Measurements from ENCODE around the gene GEMIN7. TPM values are rescaled to one million over a fixed set of nuclear protein-coding genes. Genes with fewer than 3 reads are reported as not detected.

GEMIN7 gene
- total and polyA plus RNA-seq, 2 donors from 2014 or later = 17.2 to 32.2 TPM

DNA sequence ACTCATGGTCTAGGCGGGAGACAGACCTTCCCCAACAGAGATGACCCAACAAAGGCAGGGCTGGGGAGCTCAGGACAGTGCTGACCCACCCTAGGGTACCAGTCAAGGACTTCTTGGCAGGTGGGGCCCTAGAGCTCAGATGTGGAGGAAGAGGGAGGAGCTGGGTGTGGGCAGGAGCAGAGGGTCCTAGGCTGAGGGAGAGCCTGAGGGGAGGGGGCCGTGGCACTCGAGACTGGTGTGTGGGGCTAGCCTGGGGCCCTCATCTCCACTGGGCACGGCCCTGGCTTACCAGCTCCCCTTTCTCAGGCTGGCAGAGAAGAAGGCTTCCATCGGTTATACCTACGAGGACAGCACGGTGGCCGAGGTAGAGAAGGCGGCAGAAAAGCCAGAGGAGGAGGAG, 21.6 kb upstream of the GEMIN7 start:
- FAIRE-seq = no peak
- no peaks in the 10 kb centered on the region for H3K4me1 ChIP-seq (ENCODE audit: control insufficient read depth in 2 of 3, insufficient read depth in 2 of 3, low read depth in 1 of 3, low read length in 3 of 3)
- no peak for DNase-seq
- no peak overlapping the region for H3K9ac ChIP-seq (ENCODE audit: low read length in 3 of 3)
- H3K27ac ChIP-seq (ENCODE audit: low read depth in 2 of 2, low read length in 2 of 2) = no peak overlapping the region
- intact Hi-C loops (cut with DNase I) = no loop called here
- H3K36me3 ChIP-seq (ENCODE audit: control insufficient read depth in 2 of 3, insufficient read depth in 3 of 3, low read length in 3 of 3) = peaks cover 6 to 61% (median 39%) of the 10 kb centered on the region in 3 donors
- no peaks in the 10 kb centered on the region for H3K9me3 ChIP-seq (ENCODE audit: control insufficient read depth in 2 of 3, insufficient read depth in 1 of 3, low read length in 3 of 3)
- H3K27me3 ChIP-seq (ENCODE audit: control insufficient read depth, insufficient read depth, low read length) = no peaks in the 10 kb centered on the region
- TF ChIP-seq, protein P1, sequence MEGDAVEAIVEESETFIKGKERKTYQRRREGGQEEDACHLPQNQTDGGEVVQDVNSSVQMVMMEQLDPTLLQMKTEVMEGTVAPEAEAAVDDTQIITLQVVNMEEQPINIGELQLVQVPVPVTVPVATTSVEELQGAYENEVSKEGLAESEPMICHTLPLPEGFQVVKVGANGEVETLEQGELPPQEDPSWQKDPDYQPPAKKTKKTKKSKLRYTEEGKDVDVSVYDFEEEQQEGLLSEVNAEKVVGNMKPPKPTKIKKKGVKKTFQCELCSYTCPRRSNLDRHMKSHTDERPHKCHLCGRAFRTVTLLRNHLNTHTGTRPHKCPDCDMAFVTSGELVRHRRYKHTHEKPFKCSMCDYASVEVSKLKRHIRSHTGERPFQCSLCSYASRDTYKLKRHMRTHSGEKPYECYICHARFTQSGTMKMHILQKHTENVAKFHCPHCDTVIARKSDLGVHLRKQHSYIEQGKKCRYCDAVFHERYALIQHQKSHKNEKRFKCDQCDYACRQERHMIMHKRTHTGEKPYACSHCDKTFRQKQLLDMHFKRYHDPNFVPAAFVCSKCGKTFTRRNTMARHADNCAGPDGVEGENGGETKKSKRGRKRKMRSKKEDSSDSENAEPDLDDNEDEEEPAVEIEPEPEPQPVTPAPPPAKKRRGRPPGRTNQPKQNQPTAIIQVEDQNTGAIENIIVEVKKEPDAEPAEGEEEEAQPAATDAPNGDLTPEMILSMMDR (IDR thresholded peaks at IDR 0.05; ENCODE audit: borderline replicate concordance, extremely low read depth, insufficient read depth) = no peak
- H3K4me3 ChIP-seq (ENCODE audit: low read length in 3 of 3) = no peak overlapping the region

DNA sequence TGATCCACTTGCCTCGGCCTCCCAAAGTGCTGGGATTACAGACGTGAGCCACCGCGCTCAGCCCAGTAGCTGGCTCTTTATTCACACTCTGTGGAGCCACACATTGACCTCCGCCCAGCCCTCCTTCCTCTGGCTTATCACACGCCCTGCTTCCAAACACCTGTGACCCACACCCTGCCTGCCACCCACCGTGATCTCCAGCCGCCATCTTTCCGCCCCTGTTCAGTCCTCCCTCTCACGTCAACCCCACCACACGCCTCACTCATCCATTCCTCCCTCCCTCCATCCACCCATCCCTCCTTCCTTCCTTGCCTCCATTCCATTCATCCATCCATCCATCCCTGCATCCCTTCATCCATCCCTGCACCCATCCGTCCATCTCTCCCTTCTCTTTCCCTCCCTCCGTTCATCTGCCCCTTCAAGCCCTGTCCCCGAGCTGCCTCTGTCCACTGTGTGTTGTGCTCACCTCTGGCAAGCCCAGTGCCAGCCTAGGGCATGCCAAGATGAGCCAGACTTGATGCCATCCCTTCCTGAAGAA, 20.4 kb upstream of the GEMIN7 start:
- no peaks in the 10 kb centered on the region for H3K27me3 ChIP-seq (ENCODE audit: control insufficient read depth, insufficient read depth, low read length)
- no peak overlapping the region for H3K9ac ChIP-seq (ENCODE audit: low read length in 3 of 3)
- H3K36me3 ChIP-seq (ENCODE audit: control insufficient read depth in 2 of 3, insufficient read depth in 3 of 3, low read length in 3 of 3) = peaks cover 6 to 61% (median 42%) of the 10 kb centered on the region in 3 donors
- TF ChIP-seq, protein P1 (IDR thresholded peaks at IDR 0.05; ENCODE audit: borderline replicate concordance, extremely low read depth, insufficient read depth) = no peak
- no peak overlapping the region for H3K27ac ChIP-seq (ENCODE audit: low read depth in 2 of 2, low read length in 2 of 2)
- no peaks in the 10 kb centered on the region for H3K4me1 ChIP-seq (ENCODE audit: control insufficient read depth in 2 of 3, insufficient read depth in 2 of 3, low read depth in 1 of 3, low read length in 3 of 3)
- DNase-seq = no peak
- H3K9me3 ChIP-seq (ENCODE audit: control insufficient read depth in 2 of 3, insufficient read depth in 1 of 3, low read length in 3 of 3) = no peaks in the 10 kb centered on the region
- no peak overlapping the region for H3K4me3 ChIP-seq (ENCODE audit: low read length in 3 of 3)
- intact Hi-C loops (cut with DNase I) = no loop called here
- FAIRE-seq = no peak

DNA sequence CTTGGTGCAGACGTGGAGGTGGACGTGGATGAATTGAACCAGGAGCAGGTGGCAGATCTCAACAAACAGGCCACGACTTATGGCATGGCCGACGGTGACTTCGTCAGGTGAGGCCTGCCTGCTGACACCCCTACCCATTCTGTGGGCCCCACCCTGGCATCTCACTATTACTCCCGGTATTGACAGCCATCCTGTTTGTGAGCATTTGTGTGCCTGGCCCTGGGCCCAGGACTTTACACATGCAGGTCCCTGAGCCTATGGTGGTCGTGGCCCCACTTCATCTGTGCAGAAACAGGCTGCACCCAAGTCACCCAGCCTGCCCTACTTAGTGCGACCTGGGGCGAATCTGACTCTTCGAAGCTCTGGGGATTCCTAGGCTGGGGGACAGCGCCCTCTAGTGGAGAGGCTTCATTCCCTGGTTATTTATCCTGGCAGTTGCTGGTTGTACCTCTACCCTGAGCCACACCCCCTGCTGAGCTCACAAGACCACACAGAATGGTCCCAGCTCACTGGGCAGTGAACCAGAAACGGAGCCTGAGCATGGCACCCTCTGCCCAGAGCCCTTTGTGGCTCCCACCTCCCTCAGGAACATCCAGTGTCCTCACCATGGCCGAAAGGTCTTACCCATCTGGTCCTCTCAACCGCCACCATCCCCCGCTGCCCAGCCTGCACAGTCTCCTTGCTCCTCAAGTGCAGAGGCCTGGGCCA, 19.6 kb upstream of the GEMIN7 start:
- TF ChIP-seq, protein P1 (IDR thresholded peaks at IDR 0.05; ENCODE audit: borderline replicate concordance, extremely low read depth, insufficient read depth) = peak; percentile 75
- no peak overlapping the region for H3K27ac ChIP-seq (ENCODE audit: low read depth in 2 of 2, low read length in 2 of 2)
- no peaks in the 10 kb centered on the region for H3K4me1 ChIP-seq (ENCODE audit: control insufficient read depth in 2 of 3, insufficient read depth in 2 of 3, low read depth in 1 of 3, low read length in 3 of 3)
- intact Hi-C loops (cut with DNase I) = no loop called here
- FAIRE-seq (no peak), DNase-seq (peak; percentile 63 to 79 (median 75))
- H3K27me3 ChIP-seq (ENCODE audit: control insufficient read depth, insufficient read depth, low read length) = no peaks in the 10 kb centered on the region
- no peak overlapping the region for H3K4me3 ChIP-seq (ENCODE audit: low read length in 3 of 3)
- peaks cover 6 to 60% (median 42%) of the 10 kb centered on the region in 3 donors for H3K36me3 ChIP-seq (ENCODE audit: control insufficient read depth in 2 of 3, insufficient read depth in 3 of 3, low read length in 3 of 3)
- no peaks in the 10 kb centered on the region for H3K9me3 ChIP-seq (ENCODE audit: control insufficient read depth in 2 of 3, insufficient read depth in 1 of 3, low read length in 3 of 3)
- no peak overlapping the region for H3K9ac ChIP-seq (ENCODE audit: low read length in 3 of 3)
